Breast epithelium (tissue), 3 donors: ENCODE data around the gene ATRAID.

ENCODE experiments used
- CTCF ChIP-seq, 3 donors: fragments of 450-650 bp; IDR thresholded peaks; one replicate each; pipeline ENCODE4 v1.5.1; 2016 to 2017; ENCODE audit warnings: antibody characterized with exemption in 3 of 3, mild to moderate bottlenecking in 3 of 3, moderate library complexity in 3 of 3
- POLR2AphosphoS5 ChIP-seq, 3 donors: sonication (generic); formaldehyde crosslinking; IDR thresholded peaks; one replicate each; pipeline ENCODE4 v1.6.1; 2017; ENCODE audit warnings: antibody characterized with exemption in 3 of 3

GRCh38 chr2:27261926-27262298, 50.1 kb downstream of the ATRAID start:
- TF ChIP-seq POLR2AphosphoS5 (IDR thresholded peaks at IDR 0.05) (no peak), CTCF (IDR thresholded peaks at IDR 0.05) (no peak)
